ENCODE data around the gene BMF. TPM values are rescaled to one million over a fixed set of nuclear protein-coding genes. Genes with fewer than 3 reads are reported as not detected.

The BMF gene
- total RNA-seq, 1 donor from 2014 or later, result 48.1 TPM

GRCh38 chr15:40052604-40053003, 56.1 kb downstream of the BMF start:
- DNase-seq (ENCODE audit: extremely low read depth, low read depth, low spot score), result no peak

GRCh38 chr15:40051616-40052415, 56.9 kb downstream of the BMF start:
- no peak for DNase-seq (ENCODE audit: extremely low read depth, low read depth, low spot score)

DNA sequence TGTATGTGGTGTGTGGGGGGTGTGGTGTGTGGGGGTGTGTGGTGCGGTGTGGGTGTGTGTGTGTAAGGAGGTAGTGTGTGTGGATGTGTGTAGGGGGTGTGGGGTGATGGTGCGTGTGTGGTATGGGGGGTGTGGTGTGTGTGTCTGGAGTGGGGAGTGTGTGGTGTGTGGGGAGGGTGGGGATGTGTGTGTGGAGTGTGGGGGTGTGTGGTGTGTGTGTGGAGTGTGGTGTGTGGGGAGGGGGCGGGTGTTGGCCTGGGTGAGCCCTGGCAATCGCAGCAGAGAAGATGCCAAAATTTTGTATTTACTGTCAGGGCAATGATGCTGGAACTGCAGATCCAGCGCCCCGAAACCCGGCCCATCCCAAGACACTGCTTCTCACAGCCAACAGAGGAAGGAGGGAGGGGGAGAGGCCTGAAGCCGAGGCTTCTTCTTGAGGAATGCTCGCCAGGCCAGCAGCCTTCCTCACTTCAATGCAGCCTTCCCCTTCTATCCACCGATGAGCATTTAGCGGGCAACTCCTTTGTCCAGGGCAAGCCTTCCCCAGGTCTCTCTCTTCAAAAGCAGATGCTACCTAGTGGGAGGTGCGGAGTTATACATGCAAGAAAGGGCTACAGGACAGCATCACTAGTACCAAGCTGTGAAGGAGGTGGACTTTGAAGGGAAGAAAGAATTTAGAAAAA, 57.8 kb downstream of the BMF start:
- no peak for DNase-seq (ENCODE audit: extremely low read depth, low read depth, low spot score)

GRCh38 chr15:40048926-40049475, 59.7 kb downstream of the BMF start:
- no peak for DNase-seq (ENCODE audit: extremely low read depth, low read depth, low spot score)

DNA sequence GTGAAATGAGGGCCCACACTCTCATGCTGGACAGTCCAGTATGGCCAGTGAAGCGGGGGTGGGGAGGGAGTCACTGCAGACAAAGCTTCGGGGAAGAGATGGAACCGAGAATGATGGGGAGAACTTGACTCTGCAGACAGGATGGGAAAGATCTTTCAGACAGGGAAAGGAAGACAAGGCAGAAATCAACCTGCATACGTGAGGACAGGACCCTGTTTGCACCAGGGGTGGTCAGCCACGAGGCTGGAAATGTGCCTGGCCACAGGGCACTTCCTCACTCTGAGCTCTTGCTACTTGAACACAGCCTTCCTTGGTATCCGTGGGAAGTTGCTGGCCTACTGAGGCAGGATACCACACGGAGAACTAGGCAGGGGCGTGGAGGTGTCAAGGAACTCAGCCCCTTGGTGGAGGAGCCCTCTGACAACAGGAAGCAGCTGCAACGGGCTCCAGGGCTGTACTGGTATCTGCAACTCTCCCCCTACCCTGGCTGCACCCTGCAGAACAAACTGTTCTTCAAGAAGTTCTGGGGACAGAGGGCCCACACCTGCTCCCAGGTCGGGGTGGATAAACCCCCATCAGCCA, 60.4 kb downstream of the BMF start:
- DNase-seq (ENCODE audit: extremely low read depth, low read depth, low spot score), result no peak

DNA sequence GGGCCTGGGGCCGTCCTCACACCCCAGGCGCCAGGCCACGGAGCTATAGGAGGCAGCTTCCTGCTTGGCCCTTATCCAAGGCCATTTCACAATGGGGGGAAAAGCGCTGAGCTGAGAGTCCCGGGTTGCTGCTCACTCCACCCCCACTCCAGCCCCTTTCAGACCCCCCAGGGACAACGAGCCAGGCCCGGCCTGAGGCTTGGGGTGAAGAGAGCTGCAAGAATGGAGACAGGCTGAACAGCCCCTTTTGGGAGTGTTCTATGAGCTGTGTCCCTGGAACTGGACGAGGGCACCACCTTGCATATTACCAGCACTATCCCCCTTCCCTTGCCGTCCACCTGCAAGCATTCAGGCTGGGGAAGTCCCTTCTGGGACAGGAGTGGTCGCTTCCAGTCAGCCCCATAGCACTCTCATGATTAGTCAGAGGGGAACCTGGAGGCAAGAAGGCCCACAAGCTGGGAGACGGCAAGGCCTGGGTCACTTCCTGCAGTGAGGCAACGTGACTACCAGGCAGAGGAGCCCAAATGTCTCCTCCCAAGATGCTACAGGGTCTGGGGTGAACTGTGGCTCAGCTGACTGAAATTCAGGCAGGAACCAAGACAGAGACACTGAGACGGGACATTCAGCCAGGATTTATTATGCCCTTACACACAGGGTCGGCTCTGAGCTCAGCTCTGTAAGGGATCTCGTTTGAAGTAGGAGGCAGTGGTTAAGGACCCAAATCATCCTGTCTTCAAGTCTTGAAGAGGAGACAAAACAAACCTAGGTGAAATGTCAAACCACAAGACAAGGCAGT, 61.1 kb downstream of the BMF start:
- no peak for DNase-seq (ENCODE audit: extremely low read depth, low read depth, low spot score)

DNA sequence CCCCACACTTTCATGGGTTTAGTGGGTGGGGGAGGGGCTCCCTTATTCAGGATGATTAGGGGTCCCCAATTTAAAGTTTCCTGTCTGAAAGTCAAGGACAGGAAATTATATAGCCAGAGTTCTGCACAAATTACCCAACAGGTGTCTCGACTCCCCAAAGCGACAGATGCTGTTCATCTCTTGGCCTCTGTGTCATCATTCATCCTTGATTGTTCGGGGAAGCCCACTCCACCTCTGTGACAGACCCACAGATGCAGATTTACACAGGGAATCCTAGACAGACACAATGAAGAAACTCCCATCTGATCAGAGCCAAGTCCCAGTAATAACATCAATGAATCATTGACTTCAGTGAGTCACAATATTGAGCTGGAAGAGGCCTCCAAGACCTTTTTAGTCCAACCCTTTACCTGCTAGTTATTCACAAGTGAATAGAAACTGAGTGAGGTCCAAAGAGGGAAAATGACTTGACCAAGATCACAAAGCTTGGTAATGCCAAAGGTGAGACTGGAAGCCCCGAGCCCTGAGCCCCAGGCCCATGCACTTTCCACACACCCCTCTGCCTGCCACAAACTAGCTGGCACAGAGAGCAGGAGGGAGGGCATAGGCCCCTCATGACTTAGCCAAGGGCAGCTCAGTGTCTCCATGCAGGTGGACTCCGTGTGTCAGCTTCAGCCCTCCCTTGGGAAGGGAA, 61.8 kb downstream of the BMF start:
- DNase-seq (ENCODE audit: extremely low read depth, low read depth, low spot score), result no peak

DNA sequence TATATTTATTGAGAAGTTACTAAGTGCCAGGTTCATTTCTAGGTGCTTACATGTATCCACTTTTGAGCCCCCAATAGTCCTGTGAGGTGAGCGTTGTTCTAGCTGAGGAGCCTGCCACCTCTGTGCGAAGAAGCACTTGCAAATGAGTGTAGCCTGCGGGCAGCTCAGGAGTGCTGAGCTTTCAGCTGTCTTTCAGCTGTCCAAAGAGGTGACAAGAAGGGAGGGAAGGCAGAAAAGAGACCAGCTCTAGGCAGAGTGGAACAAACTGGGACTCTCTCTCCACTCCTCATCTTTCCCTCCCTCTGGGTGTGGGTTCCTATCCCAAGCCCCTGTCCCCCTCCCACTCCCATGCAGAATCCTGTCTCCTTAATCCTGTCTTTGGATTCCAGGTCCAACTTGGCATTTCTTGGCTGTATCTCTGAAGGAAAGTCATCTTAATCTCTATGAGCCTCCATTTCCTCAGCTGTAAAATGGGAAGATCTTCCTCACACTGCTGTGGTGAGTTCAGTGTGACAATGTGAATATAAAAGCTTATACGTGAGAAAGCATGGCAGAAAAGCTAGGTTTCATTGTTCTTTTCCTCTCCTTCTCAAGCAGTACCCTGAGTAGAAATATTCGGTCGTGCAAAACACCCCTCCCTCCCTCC, 63.0 kb downstream of the BMF start:
- no peak for DNase-seq (ENCODE audit: extremely low read depth, low read depth, low spot score)

- no peak for DNase-seq (ENCODE audit: extremely low read depth, low read depth, low spot score)
These were observed 63.7 kb downstream of the BMF start for GRCh38 chr15:40044717-40045571.

DNA sequence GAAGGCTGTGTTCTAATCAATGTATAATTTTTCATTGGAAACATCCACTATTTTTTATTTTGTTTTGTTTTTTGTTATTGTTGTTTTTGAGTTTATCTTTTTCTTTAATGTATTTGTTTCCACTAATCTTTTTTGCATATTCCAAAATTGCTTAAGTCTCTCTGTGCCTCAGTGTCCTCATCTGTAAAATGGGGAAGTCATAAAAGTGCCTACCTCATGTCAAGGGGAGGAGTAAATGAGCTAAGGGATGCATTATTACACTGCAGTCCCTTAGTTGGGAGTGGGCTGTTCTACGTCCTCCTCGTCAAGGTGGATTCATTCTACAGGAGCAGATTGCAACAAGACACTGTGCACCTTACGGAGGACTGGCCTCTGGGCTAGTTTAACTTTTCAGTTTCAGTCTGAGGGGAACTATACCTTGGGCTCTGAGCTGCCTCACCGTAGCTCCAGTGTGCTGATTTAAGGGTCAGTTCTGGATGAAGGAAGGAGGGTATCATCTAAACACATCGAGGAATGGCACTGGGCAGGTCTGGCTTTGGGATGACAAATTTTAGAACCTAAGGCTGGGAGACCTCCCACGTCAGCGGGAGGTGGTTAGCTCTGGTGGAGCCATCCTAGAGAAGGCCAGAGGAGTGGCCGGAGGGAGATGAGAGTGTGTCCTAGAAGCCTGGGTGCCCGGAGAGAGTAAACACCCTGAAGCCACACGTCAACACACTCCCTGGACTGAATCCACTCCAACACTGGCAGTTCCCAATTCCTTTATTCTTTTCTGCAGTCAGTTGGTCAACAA, 64.6 kb downstream of the BMF start:
- DNase-seq (ENCODE audit: extremely low read depth, low read depth, low spot score), result no peak

DNA sequence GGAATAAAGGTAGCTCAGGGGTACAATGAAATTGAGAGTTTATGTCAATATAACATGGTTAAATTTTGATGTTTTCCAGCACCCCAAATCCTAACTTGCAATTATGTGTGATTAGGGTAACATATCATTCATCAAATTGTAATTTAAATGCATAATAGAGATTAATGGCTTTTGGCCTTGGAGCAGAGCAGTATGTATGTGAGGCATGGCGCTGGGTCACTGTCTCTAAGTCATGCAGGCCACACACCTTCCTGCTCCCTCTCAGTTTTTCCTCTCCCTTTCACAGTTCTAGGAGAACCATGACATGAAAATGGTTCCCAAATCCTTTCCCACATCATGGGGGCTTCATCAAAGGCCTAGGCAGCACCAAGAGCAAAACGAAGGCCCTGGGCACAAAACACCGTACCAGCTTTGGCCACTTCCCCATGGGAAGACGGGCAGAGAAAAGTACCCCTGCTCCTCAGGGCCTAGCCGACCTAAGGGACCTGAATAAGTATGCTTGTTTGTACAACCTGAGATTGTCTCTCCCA, 65.8 kb downstream of the BMF start:
- DNase-seq (ENCODE audit: extremely low read depth, low read depth, low spot score), result no peak

- no peak for DNase-seq (ENCODE audit: extremely low read depth, low read depth, low spot score)
These were observed 67.9 kb downstream of the BMF start for GRCh38 chr15:40040770-40041169.

DNA sequence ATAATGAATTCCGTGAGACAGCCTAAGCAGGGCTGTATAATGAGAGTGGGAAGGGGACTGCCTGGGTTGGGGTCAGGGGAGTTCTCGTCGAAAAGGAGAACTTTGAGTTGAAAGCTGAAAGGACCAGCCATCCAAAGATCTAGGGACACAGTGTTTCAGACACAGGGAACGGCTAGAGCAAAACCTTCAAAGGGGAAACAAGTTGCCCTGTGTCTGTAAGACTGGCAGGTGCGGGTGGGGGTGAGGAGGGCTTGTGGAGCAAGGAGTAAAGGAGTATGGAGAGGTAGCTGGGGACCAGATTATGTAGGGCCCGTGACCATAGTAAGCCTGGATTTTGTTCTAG, 68.4 kb downstream of the BMF start:
- no peak for DNase-seq (ENCODE audit: extremely low read depth, low read depth, low spot score)

DNA sequence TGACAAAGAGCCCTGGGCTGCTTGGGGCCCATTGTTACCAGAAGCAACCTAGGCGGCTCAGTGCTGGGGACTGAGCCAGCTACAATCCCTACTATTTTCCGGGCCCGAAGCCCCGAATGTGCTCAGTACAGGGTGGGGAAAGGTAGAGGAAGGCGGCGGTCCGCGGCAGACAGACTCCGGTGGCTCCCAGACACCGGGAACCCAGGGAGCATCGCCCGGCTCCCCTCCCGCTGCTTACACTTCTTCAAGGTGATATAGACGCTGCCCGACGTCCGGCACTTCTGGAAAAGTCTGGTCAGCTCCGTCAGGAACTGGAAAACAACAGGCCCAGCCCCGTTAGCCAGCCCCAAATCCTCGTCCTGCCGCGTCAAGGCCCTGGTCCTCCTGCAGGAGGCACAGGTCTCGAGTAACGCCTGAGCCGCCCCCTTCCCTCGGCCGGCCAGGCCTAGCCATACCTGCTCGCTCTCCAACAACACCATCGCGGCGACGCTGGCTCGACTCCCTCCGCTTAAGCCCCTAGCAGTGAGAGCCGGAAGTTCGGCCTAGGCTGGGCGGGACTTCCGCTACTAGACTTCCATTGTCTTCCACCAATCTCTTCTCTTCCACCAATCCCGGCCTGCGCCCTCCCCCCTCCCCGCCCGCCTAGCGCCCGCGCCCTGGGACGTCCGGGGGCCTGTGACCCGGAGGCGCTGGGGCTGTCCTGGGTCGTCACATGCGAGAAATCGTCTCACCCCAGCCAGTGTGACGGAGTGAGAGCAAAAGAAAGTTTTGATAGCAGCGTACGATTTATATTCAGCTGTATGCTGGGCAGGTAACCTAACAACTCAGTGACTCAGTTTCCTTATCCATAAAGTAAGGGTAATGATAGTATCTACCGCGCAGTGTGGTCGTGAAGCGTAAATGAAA, 69.8 kb downstream of the BMF start, which contains the start of gene SRP14:
TSS of gene SRP14 (minus strand) at position 544 of the 906 bp plus-strand sequence. CDS start at position 479, 65 bp downstream.
- no peak for DNase-seq (ENCODE audit: extremely low read depth, low read depth, low spot score)

DNA sequence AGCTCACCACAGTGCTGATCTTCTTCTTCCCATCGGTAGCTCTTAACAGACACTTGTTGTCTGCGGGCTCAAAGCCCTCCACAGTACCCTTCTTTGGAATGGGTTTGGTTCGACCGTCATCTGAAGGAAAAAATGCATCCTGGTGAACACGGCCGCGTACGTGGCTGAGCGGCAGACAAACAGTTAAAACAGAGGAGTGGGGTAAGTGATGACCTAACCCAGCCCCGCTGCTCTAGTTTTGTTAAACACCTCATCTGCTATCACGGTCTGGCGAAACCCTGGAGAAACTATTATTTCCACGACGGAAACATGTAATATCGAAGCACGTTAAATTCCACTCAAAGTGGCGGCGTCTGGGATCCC, 70.4 kb downstream of the BMF start:
- DNase-seq (ENCODE audit: extremely low read depth, low read depth, low spot score), result no peak

Data from glomerular endothelial cell (primary cell).